Prostate gland (tissue), 2 donors: Measurements from ENCODE around the gene C12orf50.

Experiments used
- POLR2A ChIP-seq: fragments of 450-650 bp; IDR thresholded peaks from one replicate; pipeline ENCODE4 v1.6.1; 2016; ENCODE audit warnings: antibody characterized with exemption, mild to moderate bottlenecking
- POLR2AphosphoS5 ChIP-seq: sonication (generic); formaldehyde crosslinking; IDR thresholded peaks from one replicate; pipeline ENCODE4 v1.6.1; 2017; ENCODE audit warnings: antibody characterized with exemption
- TF ChIP-seq, protein P1 (sequence below), 4 experiments: fragments of 200-600 bp in 2 of 4; fragments of 450-650 bp in 2 of 4; sonication (generic) in 2 of 4; IDR thresholded peaks; 1 replicate in 3 of 4; 2 replicates in 1 of 4; pipeline ENCODE4 v1.5.1; 2016 to 2019; ENCODE audit warnings: antibody characterized with exemption in 4 of 4, mild to moderate bottlenecking in 2 of 4, moderate library complexity in 2 of 4

GRCh38 chr12:88006351-88006750 is 22.9 kb downstream of the C12orf50 start:
- TF ChIP-seq, protein P1, sequence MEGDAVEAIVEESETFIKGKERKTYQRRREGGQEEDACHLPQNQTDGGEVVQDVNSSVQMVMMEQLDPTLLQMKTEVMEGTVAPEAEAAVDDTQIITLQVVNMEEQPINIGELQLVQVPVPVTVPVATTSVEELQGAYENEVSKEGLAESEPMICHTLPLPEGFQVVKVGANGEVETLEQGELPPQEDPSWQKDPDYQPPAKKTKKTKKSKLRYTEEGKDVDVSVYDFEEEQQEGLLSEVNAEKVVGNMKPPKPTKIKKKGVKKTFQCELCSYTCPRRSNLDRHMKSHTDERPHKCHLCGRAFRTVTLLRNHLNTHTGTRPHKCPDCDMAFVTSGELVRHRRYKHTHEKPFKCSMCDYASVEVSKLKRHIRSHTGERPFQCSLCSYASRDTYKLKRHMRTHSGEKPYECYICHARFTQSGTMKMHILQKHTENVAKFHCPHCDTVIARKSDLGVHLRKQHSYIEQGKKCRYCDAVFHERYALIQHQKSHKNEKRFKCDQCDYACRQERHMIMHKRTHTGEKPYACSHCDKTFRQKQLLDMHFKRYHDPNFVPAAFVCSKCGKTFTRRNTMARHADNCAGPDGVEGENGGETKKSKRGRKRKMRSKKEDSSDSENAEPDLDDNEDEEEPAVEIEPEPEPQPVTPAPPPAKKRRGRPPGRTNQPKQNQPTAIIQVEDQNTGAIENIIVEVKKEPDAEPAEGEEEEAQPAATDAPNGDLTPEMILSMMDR (IDR thresholded peaks at IDR 0.05): no peak
- TF ChIP-seq POLR2A (no peak), POLR2AphosphoS5 (no peak)
